ENCODE measurements around the gene STAT5B. TPM values are rescaled to one million over a fixed set of nuclear protein-coding genes. Genes with fewer than 3 reads are reported as not detected.

STAT5B gene
- total and polyA plus RNA-seq, 2 of the 13 experiments (the other 11 are each of a cell fraction or from before 2014, with no cell fraction given) = 21.0 to 42.8 TPM

- TF ChIP-seq PAF1 (CRISPR knock-in tag; IDR thresholded peaks at IDR 0.05) (no peak), ZNF564 (CRISPR knock-in tag; IDR thresholded peaks at IDR 0.05) (0 out of 2 replicates have a peak, but pooled peaks have one; percentile 38), ZNF407 (CRISPR knock-in tag; IDR thresholded peaks at IDR 0.05; ENCODE audit: not compliant biosample characterization) (no peak), JDP2 (CRISPR knock-in tag; IDR thresholded peaks at IDR 0.05; ENCODE audit: borderline replicate concordance) (no peak), KDM1A (CRISPR knock-in tag; IDR thresholded peaks at IDR 0.05) (no peak), SMAD3 (CRISPR knock-in tag; IDR thresholded peaks at IDR 0.05) (0 out of 2 replicates have a peak, but pooled peaks have one; percentile 7), SNAPC4 (CRISPR knock-in tag; IDR thresholded peaks at IDR 0.05) (no peak), ZNF510 (CRISPR knock-in tag; IDR thresholded peaks at IDR 0.05; ENCODE audit: low read depth) (0 out of 2 replicates have a peak, but pooled peaks have one; percentile 29), ZFP36L1 (CRISPR knock-in tag; IDR thresholded peaks at IDR 0.05) (peak; percentile 15; the same call in 1 of the 2 replicates)
These were observed 35.8 kb upstream of the STAT5B start (continued) for GRCh38 chr17:42312035-42312284.
